Measurements from ENCODE around the gene BLOC1S4. TPM values are rescaled to one million over a fixed set of nuclear protein-coding genes. Genes with fewer than 3 reads are reported as not detected.

Gene BLOC1S4
- total RNA-seq, 4 donors from 2014 or later, result 1.00 to 18.8 (median 12.4) TPM

DNA sequence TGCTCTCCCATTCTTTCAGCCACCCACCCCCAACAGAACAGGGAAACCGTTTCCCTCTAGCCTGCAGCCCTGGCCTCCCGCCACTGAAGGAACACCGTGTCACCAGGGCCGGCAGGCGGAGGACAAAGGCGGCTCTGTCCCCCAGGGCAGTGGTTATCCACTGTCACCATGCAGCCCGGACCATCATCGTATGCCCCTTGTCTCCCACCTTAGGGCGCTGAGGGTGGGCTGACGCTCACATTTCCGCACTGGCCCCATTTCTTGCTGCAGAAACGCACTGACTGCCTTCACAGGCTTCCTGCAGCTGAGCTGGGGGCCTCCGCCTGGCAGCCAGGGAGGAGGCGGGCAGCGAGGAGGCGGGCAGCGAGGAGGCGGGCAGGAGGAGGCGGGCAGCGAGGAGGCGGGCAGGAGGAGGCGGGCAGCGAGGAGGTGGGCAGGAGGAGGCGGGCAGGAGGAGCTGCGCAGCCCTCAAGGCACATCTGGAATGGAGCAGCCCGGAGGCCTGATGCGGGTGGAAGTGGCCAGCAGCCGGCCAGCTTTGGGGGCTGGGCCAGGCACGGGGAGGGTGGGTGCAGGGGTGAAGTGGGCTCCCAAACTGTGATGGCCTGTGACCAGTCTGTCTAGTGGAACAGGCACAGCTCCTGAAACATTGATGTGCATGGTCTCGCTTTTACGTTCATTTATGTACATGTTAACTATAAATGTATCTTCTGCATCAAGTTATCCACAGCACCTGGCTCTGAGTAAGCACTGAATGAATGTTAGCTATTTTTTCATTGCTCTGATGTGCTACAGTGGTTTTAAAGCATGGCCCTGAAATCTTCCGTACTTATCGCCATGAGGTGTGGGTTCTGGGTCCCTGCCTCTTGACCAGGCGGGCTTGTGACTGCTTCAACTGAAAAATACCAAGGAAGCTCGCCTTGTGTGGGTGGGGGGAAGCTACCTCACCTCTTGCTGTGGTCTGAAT lies 46.0 kb downstream of the BLOC1S4 start:
- in situ Hi-C loops (cut with MboI; ENCODE audit: low pct_ligation_motif_present in 1 of 4, low pct_unique_long_range_greater_than_20kb in 1 of 4, low sequenced_read_pairs in 3 of 4), result no loop called here

DNA sequence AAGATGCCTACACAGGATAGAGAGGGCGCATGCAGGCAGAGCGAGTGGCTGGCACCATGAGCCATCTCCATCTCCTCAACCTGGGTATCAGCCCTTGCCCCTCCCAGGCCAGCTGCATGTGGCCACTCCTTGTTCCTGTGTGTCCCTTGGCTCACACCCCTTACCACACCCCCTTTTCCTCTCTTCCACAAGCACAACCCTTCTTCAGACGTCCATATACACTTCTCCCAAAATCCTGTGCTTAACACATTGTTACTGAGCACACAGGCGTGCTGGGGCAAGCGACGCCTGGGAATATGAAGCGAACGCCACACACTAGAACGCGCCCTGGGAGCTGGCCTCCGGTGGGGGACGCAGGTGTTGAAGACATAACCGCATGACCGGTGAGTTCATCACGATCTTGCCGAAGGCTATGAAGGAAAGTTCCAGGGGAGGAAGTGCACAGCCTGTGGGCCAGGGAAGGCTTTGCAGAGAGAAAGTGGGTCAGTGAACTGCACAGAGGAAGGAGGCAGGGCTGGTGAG lies 47.4 kb downstream of the BLOC1S4 start:
- Histone ChIP-seq H3K9me3 (no peaks in the 10 kb centered on the region), H3K27ac (no peak overlapping the region), H3K4me1 (peaks cover 6 to 23% (median 13%) of the 10 kb centered on the region in 4 donors), H3K4me3 (no peak overlapping the region), H3K27me3 (no peaks in the 10 kb centered on the region), H3K36me3 (no peaks in the 10 kb centered on the region)
- DNase-seq, result peak; percentile 45
- in situ Hi-C loops (cut with MboI; ENCODE audit: low pct_ligation_motif_present in 1 of 4, low pct_unique_long_range_greater_than_20kb in 1 of 4, low sequenced_read_pairs in 3 of 4), result no loop called here
- TF ChIP-seq EP300 (IDR thresholded peaks at IDR 0.05; ENCODE audit: low read depth) (no peak), POLR2A (IDR thresholded peaks at IDR 0.05) (no peak), POLR2AphosphoS5 (IDR thresholded peaks at IDR 0.05) (no peak)
- TF ChIP-seq, protein P1, sequence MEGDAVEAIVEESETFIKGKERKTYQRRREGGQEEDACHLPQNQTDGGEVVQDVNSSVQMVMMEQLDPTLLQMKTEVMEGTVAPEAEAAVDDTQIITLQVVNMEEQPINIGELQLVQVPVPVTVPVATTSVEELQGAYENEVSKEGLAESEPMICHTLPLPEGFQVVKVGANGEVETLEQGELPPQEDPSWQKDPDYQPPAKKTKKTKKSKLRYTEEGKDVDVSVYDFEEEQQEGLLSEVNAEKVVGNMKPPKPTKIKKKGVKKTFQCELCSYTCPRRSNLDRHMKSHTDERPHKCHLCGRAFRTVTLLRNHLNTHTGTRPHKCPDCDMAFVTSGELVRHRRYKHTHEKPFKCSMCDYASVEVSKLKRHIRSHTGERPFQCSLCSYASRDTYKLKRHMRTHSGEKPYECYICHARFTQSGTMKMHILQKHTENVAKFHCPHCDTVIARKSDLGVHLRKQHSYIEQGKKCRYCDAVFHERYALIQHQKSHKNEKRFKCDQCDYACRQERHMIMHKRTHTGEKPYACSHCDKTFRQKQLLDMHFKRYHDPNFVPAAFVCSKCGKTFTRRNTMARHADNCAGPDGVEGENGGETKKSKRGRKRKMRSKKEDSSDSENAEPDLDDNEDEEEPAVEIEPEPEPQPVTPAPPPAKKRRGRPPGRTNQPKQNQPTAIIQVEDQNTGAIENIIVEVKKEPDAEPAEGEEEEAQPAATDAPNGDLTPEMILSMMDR (IDR thresholded peaks at IDR 0.05), result peak in 2 of 5 experiments; percentile 26 to 52
- 30 to 60% methylated on average over 4 to 16 of the region's 16 CpGs for WGBS, 2 donors (ENCODE audit: low coverage in 1 of 2)
- intact Hi-C loops (cut with DNase I; ENCODE audit: low total_unique reads), result no loop called here

More for the DNA sequence above, 46.0 kb downstream of the BLOC1S4 start:
- Histone ChIP-seq H3K27me3 (no peaks in the 10 kb centered on the region), H3K4me3 (no peak overlapping the region), H3K27ac (no peak overlapping the region), H3K4me1 (peaks cover 0 to 8% (median 2%) of the 10 kb centered on the region in 4 donors), H3K9me3 (no peaks in the 10 kb centered on the region), H3K36me3 (no peaks in the 10 kb centered on the region)
- DNase-seq, result no peak
- intact Hi-C loops (cut with DNase I; ENCODE audit: low total_unique reads), result no loop called here
- WGBS, 2 donors (ENCODE audit: low coverage in 1 of 2), result 85 to 100% methylated on average over 1 to 35 of the region's 35 CpGs
- TF ChIP-seq POLR2A (IDR thresholded peaks at IDR 0.05) (no peak), EP300 (IDR thresholded peaks at IDR 0.05; ENCODE audit: low read depth) (no peak), POLR2AphosphoS5 (IDR thresholded peaks at IDR 0.05) (no peak)
- TF ChIP-seq, protein P1 (IDR thresholded peaks at IDR 0.05), result no peak

- intact Hi-C loops (cut with DNase I; ENCODE audit: low total_unique reads), result no loop called here
- TF ChIP-seq, protein P1 (IDR thresholded peaks at IDR 0.05), result no peak
- TF ChIP-seq EP300 (IDR thresholded peaks at IDR 0.05; ENCODE audit: low read depth), result no peak
- no peak for TF ChIP-seq POLR2A (IDR thresholded peaks at IDR 0.05)
- no peak for TF ChIP-seq POLR2AphosphoS5 (IDR thresholded peaks at IDR 0.05)
- H3K27me3 ChIP-seq, result no peaks in the 10 kb centered on the region
Observed at GRCh38 chr4:6764976-6765620, 49.1 kb downstream of the BLOC1S4 start.

DNA sequence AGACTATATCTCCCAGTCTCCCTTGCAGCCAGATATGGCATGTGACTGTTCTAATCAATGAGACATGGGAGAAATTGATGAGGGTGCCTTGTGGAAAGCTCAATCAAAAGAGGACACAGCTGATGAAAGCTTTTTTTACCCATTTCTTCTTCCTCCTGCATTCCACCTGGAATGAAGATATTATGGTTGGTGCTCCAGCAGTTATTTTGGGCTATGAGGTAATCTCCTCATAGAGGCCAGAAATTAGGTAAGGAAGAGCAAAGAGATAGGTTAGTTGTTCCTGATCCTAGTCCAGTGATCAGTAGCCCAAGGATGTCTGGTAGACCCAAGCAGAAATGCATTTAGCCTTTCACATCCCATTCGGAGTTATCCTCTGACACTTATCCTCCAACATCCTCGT lies 49.7 kb downstream of the BLOC1S4 start:
- WGBS, 2 donors (ENCODE audit: low coverage in 1 of 2), result 85% methylated on average over 2 of the region's 2 CpGs; no CpG with 5 or more reads in 1 of the 2 donors
- Histone ChIP-seq H3K4me3 (no peak overlapping the region), H3K36me3 (no peaks in the 10 kb centered on the region), H3K9me3 (no peaks in the 10 kb centered on the region), H3K27me3 (no peaks in the 10 kb centered on the region), H3K4me1 (peaks cover 16 to 46% (median 30%) of the 10 kb centered on the region in 4 donors), H3K27ac (no peak overlapping the region)
- DNase-seq, result no peak
- TF ChIP-seq, protein P1 (IDR thresholded peaks at IDR 0.05), result no peak
- TF ChIP-seq POLR2AphosphoS5 (IDR thresholded peaks at IDR 0.05), result no peak
- no peak for TF ChIP-seq POLR2A (IDR thresholded peaks at IDR 0.05)
- TF ChIP-seq EP300 (IDR thresholded peaks at IDR 0.05; ENCODE audit: low read depth), result no peak
- in situ Hi-C loops (cut with MboI; ENCODE audit: low pct_ligation_motif_present in 1 of 4, low pct_unique_long_range_greater_than_20kb in 1 of 4, low sequenced_read_pairs in 3 of 4) (no loop called here), intact Hi-C loops (cut with DNase I; ENCODE audit: low total_unique reads) (no loop called here)

More at GRCh38 chr4:6764976-6765620, 49.1 kb downstream of the BLOC1S4 start:
- in situ Hi-C loops (cut with MboI; ENCODE audit: low pct_ligation_motif_present in 1 of 4, low pct_unique_long_range_greater_than_20kb in 1 of 4, low sequenced_read_pairs in 3 of 4), result no loop called here
- Histone ChIP-seq H3K9me3 (no peaks in the 10 kb centered on the region), H3K27ac (no peak overlapping the region), H3K4me1 (peaks cover 16 to 40% (median 28%) of the 10 kb centered on the region in 4 donors), H3K36me3 (no peaks in the 10 kb centered on the region), H3K4me3 (no peak overlapping the region)
- no peak for DNase-seq
- 84 to 90% methylated on average over 4 to 11 of the region's 11 CpGs for WGBS, 2 donors (ENCODE audit: low coverage in 1 of 2)
